ENCODE measurements around the gene HNRNPA1.

Gene HNRNPA1

DNA sequence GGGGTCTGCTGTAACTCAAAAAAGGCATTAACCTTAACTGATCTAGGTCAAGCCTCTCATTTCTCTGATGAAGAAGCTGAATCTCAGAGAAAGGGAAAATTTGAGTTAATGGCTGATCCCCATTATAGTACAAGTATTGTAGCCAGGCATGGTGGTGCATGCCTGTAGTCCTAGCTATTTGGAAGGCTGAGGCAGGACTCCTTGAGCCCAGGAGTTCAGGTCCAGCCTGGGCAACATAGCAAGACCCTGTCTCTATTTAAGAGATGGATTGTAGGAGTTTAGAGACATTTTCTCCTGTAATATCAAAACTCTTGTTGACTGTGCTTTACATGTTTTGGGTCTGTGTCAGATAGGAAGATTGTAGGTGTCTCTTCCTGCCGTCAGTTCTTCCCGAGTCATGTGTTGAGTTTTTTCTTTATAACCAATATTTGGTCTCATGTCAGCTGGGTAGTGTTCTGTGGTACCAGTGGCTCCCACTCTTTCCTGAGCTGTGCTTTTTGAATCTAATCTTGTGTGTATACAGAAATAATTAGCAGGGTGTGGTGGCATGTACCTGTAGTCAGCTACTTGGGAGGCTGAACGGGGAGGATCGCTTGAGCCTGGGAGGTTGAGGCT is 53.0 kb downstream of the HNRNPA1 start:
- no peak overlapping the region for H3K9ac ChIP-seq (ENCODE audit: low read length)
- no peaks in the 10 kb centered on the region for H3K27me3 ChIP-seq (ENCODE audit: control insufficient read depth, insufficient read depth, low read length)
- no peak overlapping the region for H3K4me3 ChIP-seq (ENCODE audit: low read length)
- no peaks in the 10 kb centered on the region for H3K9me3 ChIP-seq (ENCODE audit: control insufficient read depth, low read length)
- no peaks in the 10 kb centered on the region for H3K36me3 ChIP-seq (ENCODE audit: control insufficient read depth, insufficient read depth, low read length)
- H3K4me1 ChIP-seq (ENCODE audit: control insufficient read depth, insufficient read depth, low read length) = peaks cover 31% of the 10 kb centered on the region
